Parathyroid adenoma (tissue), 2 donors: ENCODE data around the gene ABCF2.

Experiments
- H2AFZ ChIP-seq: fragments of 300-600 bp; sonication (generic); one replicate; pipeline ENCODE4 v1.7.0; 2017; ENCODE audit warnings: antibody characterized with exemption, mild to moderate bottlenecking
- H3K27ac ChIP-seq: fragments of 300-600 bp; sonication (generic); one replicate; pipeline ENCODE4 v1.7.0; 2017
- H3K27me3 ChIP-seq: fragments of 300-600 bp; sonication (generic); one replicate; pipeline ENCODE4 v1.7.0; 2017; ENCODE audit warnings: low read length; ENCODE audit not compliant: control insufficient read depth, insufficient read depth
- H3K36me3 ChIP-seq: fragments of 300-600 bp; sonication (generic); one replicate; pipeline ENCODE4 v1.7.0; 2017; ENCODE audit warnings: low read length; ENCODE audit not compliant: control insufficient read depth, insufficient read depth
- H3K4me1 ChIP-seq: fragments of 300-600 bp; sonication (generic); one replicate; pipeline ENCODE4 v1.7.0; 2017; ENCODE audit warnings: control low read depth
- H3K4me2 ChIP-seq: fragments of 300-600 bp; sonication (generic); one replicate; pipeline ENCODE4 v1.7.0; 2017; ENCODE audit warnings: low read length
- H3K4me3 ChIP-seq: fragments of 300-600 bp; sonication (generic); one replicate; pipeline ENCODE4 v1.7.0; 2017; ENCODE audit warnings: low read depth, low read length
- H3K79me2 ChIP-seq: fragments of 300-600 bp; sonication (generic); one replicate; pipeline ENCODE4 v1.7.0; 2017; ENCODE audit warnings: control low read depth
- H3K9ac ChIP-seq: fragments of 300-600 bp; sonication (generic); one replicate; pipeline ENCODE4 v1.7.0; 2017; ENCODE audit warnings: mild to moderate bottlenecking
- H3K9me3 ChIP-seq: fragments of 300-600 bp; sonication (generic); one replicate; pipeline ENCODE4 v1.7.0; 2017; ENCODE audit warnings: low read length; ENCODE audit not compliant: control insufficient read depth
- TF ChIP-seq, protein P1 (sequence below): fragments of 300-600 bp; sonication (generic); IDR thresholded peaks from one replicate; pipeline ENCODE4 v1.7.0; 2017; ENCODE audit warnings: antibody characterized with exemption, mild to moderate bottlenecking
- donor health status: primary hyperparathyroidism.

ABCF2 gene

DNA sequence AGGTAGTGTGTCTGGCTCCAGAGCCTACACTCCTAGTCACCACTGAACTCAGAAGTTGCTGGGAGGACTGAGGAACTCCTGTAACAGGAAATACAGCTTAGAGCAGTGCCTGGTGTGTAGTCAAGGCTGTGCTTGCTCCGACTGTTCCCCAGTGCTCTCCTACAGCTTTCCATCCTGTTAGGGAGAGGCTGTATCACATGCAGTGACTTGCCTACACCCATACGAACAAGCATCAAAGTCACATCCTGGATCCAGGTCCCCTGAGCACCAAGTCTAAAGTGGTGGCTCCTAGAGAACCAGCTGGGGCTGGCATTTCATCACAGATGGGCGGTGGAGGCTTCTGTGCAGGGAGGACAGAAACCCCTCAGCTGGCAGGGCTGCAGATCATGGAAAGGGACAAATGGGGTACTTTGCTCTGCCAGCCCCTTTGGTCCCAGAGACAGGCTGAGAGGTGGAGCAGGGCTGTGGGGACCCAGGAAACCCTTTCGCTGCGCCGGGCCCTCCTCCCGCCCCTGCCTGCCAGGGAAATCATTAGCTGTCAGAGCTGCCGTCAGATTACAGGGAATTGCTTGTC, 47.6 kb downstream of the ABCF2 start:
- Histone ChIP-seq H3K9ac (no peak overlapping the region), H3K4me1 (peaks cover 5% of the 10 kb centered on the region), H3K36me3 (no peaks in the 10 kb centered on the region), H3K27me3 (no peaks in the 10 kb centered on the region), H3K4me2 (no peak overlapping the region), H3K79me2 (no peaks in the 10 kb centered on the region), H3K27ac (no peak overlapping the region), H3K4me3 (no peak overlapping the region), H2AFZ (no peak overlapping the region), H3K9me3 (no peaks in the 10 kb centered on the region)
- TF ChIP-seq, protein P1, sequence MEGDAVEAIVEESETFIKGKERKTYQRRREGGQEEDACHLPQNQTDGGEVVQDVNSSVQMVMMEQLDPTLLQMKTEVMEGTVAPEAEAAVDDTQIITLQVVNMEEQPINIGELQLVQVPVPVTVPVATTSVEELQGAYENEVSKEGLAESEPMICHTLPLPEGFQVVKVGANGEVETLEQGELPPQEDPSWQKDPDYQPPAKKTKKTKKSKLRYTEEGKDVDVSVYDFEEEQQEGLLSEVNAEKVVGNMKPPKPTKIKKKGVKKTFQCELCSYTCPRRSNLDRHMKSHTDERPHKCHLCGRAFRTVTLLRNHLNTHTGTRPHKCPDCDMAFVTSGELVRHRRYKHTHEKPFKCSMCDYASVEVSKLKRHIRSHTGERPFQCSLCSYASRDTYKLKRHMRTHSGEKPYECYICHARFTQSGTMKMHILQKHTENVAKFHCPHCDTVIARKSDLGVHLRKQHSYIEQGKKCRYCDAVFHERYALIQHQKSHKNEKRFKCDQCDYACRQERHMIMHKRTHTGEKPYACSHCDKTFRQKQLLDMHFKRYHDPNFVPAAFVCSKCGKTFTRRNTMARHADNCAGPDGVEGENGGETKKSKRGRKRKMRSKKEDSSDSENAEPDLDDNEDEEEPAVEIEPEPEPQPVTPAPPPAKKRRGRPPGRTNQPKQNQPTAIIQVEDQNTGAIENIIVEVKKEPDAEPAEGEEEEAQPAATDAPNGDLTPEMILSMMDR: no peak

GRCh38 chr7:151178831-151179230, 48.2 kb downstream of the ABCF2 start:
- no peaks in the 10 kb centered on the region for H3K79me2 ChIP-seq
- no peak overlapping the region for H3K9ac ChIP-seq
- H3K27ac ChIP-seq: no peak overlapping the region
- no peaks in the 10 kb centered on the region for H3K27me3 ChIP-seq
- TF ChIP-seq, protein P1: no peak
- H3K4me3 ChIP-seq: no peak overlapping the region
- H3K36me3 ChIP-seq: no peaks in the 10 kb centered on the region
- no peaks in the 10 kb centered on the region for H3K9me3 ChIP-seq
- no peak overlapping the region for H2AFZ ChIP-seq
- peaks cover 5% of the 10 kb centered on the region for H3K4me1 ChIP-seq
- H3K4me2 ChIP-seq: no peak overlapping the region

DNA sequence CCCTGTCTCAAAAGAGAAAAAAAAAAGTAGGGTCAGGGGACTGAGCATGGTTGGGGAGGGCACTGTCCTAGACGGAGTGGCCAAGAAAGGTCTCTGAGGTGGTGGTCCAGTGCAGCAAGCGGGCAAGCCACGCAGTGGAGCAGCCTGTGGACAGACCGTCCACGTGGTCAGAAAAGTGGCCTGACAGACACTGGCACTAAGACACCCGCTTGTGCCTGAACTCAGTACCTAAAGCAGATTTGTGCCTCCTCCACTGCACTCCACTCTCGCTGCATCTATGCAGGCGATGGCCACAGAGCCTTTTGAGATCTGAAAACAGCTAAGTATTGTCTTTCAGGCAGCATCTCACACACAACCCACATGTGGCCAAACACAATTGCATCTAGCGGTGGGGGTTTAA, 48.8 kb downstream of the ABCF2 start:
- no peaks in the 10 kb centered on the region for H3K36me3 ChIP-seq
- H3K9me3 ChIP-seq: no peaks in the 10 kb centered on the region
- TF ChIP-seq, protein P1: no peak
- H3K9ac ChIP-seq: no peak overlapping the region
- H3K79me2 ChIP-seq: no peaks in the 10 kb centered on the region
- H3K27ac ChIP-seq: no peak overlapping the region
- peaks cover 5% of the 10 kb centered on the region for H3K4me1 ChIP-seq
- no peak overlapping the region for H3K4me3 ChIP-seq
- no peak overlapping the region for H3K4me2 ChIP-seq
- no peak overlapping the region for H2AFZ ChIP-seq
- H3K27me3 ChIP-seq: no peaks in the 10 kb centered on the region

DNA sequence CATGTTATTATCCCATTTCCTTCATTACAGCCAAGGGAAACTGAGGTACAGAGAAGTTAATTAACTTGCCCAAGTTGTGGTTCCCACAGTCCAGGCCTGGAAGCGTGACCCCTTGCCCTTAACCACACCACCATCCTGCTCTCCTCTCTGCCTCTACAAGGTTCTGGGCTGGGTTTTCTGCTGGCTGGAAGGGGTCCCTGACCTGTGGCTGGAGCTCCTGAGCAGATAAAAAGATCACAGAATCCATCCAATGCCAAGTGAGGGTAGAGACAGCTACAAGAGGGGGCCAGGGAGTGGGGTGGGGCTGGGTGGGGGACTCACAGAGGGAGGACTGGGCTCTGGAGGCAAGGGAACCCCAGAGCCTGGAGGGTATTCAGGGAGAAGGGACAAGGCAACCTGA, 49.7 kb downstream of the ABCF2 start:
- H3K36me3 ChIP-seq: no peaks in the 10 kb centered on the region
- no peaks in the 10 kb centered on the region for H3K9me3 ChIP-seq
- H3K4me3 ChIP-seq: no peak overlapping the region
- H3K4me1 ChIP-seq: peaks cover 5% of the 10 kb centered on the region
- H3K9ac ChIP-seq: no peak overlapping the region
- H3K27ac ChIP-seq: no peak overlapping the region
- H2AFZ ChIP-seq: no peak overlapping the region
- H3K27me3 ChIP-seq: no peaks in the 10 kb centered on the region
- no peak overlapping the region for H3K4me2 ChIP-seq
- H3K79me2 ChIP-seq: no peaks in the 10 kb centered on the region
- TF ChIP-seq, protein P1: no peak

DNA sequence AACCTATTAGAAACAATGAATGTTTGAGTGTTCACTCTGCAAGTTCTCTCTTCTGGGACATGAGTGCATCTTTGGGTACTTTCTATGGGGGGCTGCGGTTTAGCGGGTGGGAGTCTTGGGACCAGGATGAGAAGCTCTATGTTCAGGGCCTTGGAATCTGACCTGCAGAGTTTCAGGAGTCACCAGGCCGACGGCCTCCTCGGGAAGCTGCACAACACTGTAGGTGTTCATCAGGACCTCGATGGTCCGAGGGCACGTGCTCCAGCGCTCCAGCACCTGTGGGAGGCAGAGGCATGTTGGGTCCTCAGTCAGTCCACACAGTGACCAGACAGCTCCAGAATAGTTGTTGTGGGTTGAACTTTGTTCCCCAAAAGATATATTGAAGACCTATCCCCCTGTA, 50.6 kb downstream of the ABCF2 start:
- Histone ChIP-seq H2AFZ (no peak overlapping the region), H3K27ac (no peak overlapping the region), H3K4me1 (peaks cover 5% of the 10 kb centered on the region), H3K9me3 (no peaks in the 10 kb centered on the region), H3K9ac (no peak overlapping the region), H3K36me3 (no peaks in the 10 kb centered on the region), H3K4me2 (no peak overlapping the region), H3K79me2 (no peaks in the 10 kb centered on the region), H3K27me3 (no peaks in the 10 kb centered on the region), H3K4me3 (no peak overlapping the region)
- TF ChIP-seq, protein P1: no peak
